Measurements from ENCODE around the gene NAP1L4.

Gene NAP1L4

GRCh38 chr11:2963761-2964160 lies 28.4 kb downstream of the NAP1L4 start:
- no peaks in the 10 kb centered on the region for H3K9me3 ChIP-seq (ENCODE audit: control insufficient read depth in 5 of 5, low read length in 5 of 5)
- H3K27ac ChIP-seq (ENCODE audit: low read depth, low read length), result no peak overlapping the region
- H3K4me1 ChIP-seq (ENCODE audit: control insufficient read depth in 5 of 5, insufficient read depth in 5 of 5, low read length in 5 of 5), result peaks cover 0 to 8% (median 5%) of the 10 kb centered on the region in 5 donors
- peaks cover 30 to 91% (median 85%) of the 10 kb centered on the region in 5 donors for H3K36me3 ChIP-seq (ENCODE audit: control insufficient read depth in 5 of 5, insufficient read depth in 5 of 5, low read length in 5 of 5)
- no peak overlapping the region for H3K9ac ChIP-seq (ENCODE audit: low read length in 5 of 5)
- H3K27me3 ChIP-seq (ENCODE audit: control insufficient read depth in 5 of 5, insufficient read depth in 4 of 5, low read length in 5 of 5), result no peaks in the 10 kb centered on the region
- no peak overlapping the region for H3K4me3 ChIP-seq (ENCODE audit: low read depth in 1 of 5, low read length in 5 of 5)

DNA sequence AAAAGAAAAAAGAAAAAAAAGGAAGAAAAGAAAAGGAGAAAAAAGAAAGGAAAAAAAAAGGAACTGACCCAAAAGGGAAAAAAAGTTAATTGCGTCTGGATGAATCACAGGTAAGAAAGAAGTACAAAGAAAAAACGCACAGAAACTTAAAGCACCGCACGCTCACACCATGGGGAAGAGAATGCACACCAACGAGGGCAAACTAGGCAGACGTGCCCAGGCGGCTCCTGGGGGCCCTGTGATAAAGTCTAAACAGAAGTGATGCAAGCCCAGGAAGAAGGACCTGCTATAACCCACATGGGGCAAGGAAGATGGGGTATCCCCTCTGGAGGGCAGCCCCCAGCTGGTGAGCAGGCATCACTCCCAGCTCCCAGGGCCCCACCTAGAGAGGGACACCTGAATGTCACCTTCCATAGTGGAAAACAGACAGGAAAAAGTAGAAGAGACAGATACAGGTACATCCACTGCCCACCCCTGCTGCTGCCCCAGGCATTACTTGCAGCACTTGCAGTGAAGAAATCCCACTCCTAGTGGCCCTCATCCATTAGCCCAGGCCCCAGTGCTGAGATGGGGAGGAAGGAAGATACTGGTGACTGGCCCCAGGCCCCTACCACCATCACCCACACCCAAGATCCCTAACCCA lies 28.9 kb downstream of the NAP1L4 start:
- Histone ChIP-seq H3K4me1 (ENCODE audit: control insufficient read depth in 5 of 5, insufficient read depth in 5 of 5, low read length in 5 of 5) (peaks cover 0 to 8% (median 5%) of the 10 kb centered on the region in 5 donors), H3K36me3 (ENCODE audit: control insufficient read depth in 5 of 5, insufficient read depth in 5 of 5, low read length in 5 of 5) (peaks cover 32 to 91% (median 85%) of the 10 kb centered on the region in 5 donors), H3K27ac (ENCODE audit: low read depth, low read length) (no peak overlapping the region), H3K9ac (ENCODE audit: low read length in 5 of 5) (no peak overlapping the region), H3K4me3 (ENCODE audit: low read depth in 1 of 5, low read length in 5 of 5) (no peak overlapping the region), H3K27me3 (ENCODE audit: control insufficient read depth in 5 of 5, insufficient read depth in 4 of 5, low read length in 5 of 5) (no peaks in the 10 kb centered on the region), H3K9me3 (ENCODE audit: control insufficient read depth in 5 of 5, low read length in 5 of 5) (no peaks in the 10 kb centered on the region)

DNA sequence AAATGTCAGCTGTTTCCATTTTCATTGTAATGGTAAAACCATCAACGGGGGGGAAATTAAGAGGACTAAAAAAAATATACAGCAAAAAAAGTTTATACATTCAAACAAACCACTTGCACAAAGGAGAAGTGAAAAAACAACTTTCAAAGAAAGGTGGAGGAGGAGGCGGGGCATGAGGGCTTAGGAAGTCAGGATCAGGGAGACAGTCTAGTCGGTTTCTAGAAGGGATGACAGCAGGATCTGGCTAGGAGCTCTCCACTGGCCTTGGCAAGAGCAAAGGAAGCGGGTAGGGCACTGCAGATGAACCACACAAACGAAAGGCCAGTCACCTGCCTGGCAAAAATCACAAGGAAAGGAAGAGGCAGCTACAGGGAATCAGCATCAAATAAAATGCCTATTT lies 31.0 kb downstream of the NAP1L4 start:
- Histone ChIP-seq H3K9ac (ENCODE audit: low read length in 5 of 5) (no peak overlapping the region), H3K4me3 (ENCODE audit: low read depth in 1 of 5, low read length in 5 of 5) (no peak overlapping the region), H3K36me3 (ENCODE audit: control insufficient read depth in 5 of 5, insufficient read depth in 5 of 5, low read length in 5 of 5) (peaks cover 36 to 94% (median 85%) of the 10 kb centered on the region in 5 donors), H3K27ac (ENCODE audit: low read depth, low read length) (no peak overlapping the region), H3K4me1 (ENCODE audit: control insufficient read depth in 5 of 5, insufficient read depth in 5 of 5, low read length in 5 of 5) (peaks cover 0 to 8% (median 5%) of the 10 kb centered on the region in 5 donors), H3K9me3 (ENCODE audit: control insufficient read depth in 5 of 5, low read length in 5 of 5) (no peaks in the 10 kb centered on the region), H3K27me3 (ENCODE audit: control insufficient read depth in 5 of 5, insufficient read depth in 4 of 5, low read length in 5 of 5) (no peaks in the 10 kb centered on the region)

- no peak overlapping the region for H3K27ac ChIP-seq (ENCODE audit: low read depth, low read length)
- no peak overlapping the region for H3K4me3 ChIP-seq (ENCODE audit: low read depth in 1 of 5, low read length in 5 of 5)
- H3K36me3 ChIP-seq (ENCODE audit: control insufficient read depth in 5 of 5, insufficient read depth in 5 of 5, low read length in 5 of 5), result peaks cover 32 to 94% (median 87%) of the 10 kb centered on the region in 5 donors
Measured at GRCh38 chr11:2960139-2960538, 32.0 kb downstream of the NAP1L4 start.

DNA sequence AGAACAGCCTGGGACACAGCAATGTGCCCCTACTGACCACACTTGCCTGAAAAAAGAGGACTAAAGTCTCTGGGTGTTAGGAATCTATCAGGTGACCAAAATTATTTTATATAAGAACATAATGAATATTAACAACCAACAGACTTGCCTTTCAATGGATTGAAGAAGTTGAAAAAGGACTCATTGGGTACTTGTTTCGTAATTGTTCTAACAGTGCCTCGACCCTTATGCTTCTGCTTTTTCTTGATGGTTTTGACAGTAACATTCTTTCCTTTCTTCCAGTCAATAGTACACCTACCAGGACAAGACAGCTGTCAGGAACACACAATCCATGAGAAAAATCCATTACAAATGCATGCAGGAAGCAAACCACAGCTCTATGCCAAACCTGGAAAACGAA lies 33.9 kb downstream of the NAP1L4 start:
- H3K27me3 ChIP-seq (ENCODE audit: control insufficient read depth in 5 of 5, insufficient read depth in 4 of 5, low read length in 5 of 5), result no peaks in the 10 kb centered on the region
- H3K4me3 ChIP-seq (ENCODE audit: low read depth in 1 of 5, low read length in 5 of 5), result no peak overlapping the region
- H3K9ac ChIP-seq (ENCODE audit: low read length in 5 of 5), result no peak overlapping the region
- H3K27ac ChIP-seq (ENCODE audit: low read depth, low read length), result no peak overlapping the region
- peaks cover 41 to 94% (median 87%) of the 10 kb centered on the region in 5 donors for H3K36me3 ChIP-seq (ENCODE audit: control insufficient read depth in 5 of 5, insufficient read depth in 5 of 5, low read length in 5 of 5)
- no peaks in the 10 kb centered on the region for H3K9me3 ChIP-seq (ENCODE audit: control insufficient read depth in 5 of 5, low read length in 5 of 5)
- no peaks in the 10 kb centered on the region for H3K4me1 ChIP-seq (ENCODE audit: control insufficient read depth in 5 of 5, insufficient read depth in 5 of 5, low read length in 5 of 5)

More at GRCh38 chr11:2960139-2960538, 32.0 kb downstream of the NAP1L4 start:
- H3K27me3 ChIP-seq (ENCODE audit: control insufficient read depth in 5 of 5, insufficient read depth in 4 of 5, low read length in 5 of 5), result no peaks in the 10 kb centered on the region
- no peak overlapping the region for H3K9ac ChIP-seq (ENCODE audit: low read length in 5 of 5)
- H3K9me3 ChIP-seq (ENCODE audit: control insufficient read depth in 5 of 5, low read length in 5 of 5), result no peaks in the 10 kb centered on the region
- peaks cover 0 to 6% (median 5%) of the 10 kb centered on the region in 5 donors for H3K4me1 ChIP-seq (ENCODE audit: control insufficient read depth in 5 of 5, insufficient read depth in 5 of 5, low read length in 5 of 5)

GRCh38 chr11:2955906-2956476 lies 36.1 kb downstream of the NAP1L4 start:
- Histone ChIP-seq H3K4me3 (ENCODE audit: low read depth in 1 of 5, low read length in 5 of 5) (no peak overlapping the region), H3K36me3 (ENCODE audit: control insufficient read depth in 5 of 5, insufficient read depth in 5 of 5, low read length in 5 of 5) (peaks cover 52 to 99% (median 93%) of the 10 kb centered on the region in 5 donors), H3K9ac (ENCODE audit: low read length in 5 of 5) (no peak overlapping the region), H3K9me3 (ENCODE audit: control insufficient read depth in 5 of 5, low read length in 5 of 5) (no peaks in the 10 kb centered on the region), H3K27me3 (ENCODE audit: control insufficient read depth in 5 of 5, insufficient read depth in 4 of 5, low read length in 5 of 5) (no peaks in the 10 kb centered on the region), H3K27ac (ENCODE audit: low read depth, low read length) (no peak overlapping the region), H3K4me1 (ENCODE audit: control insufficient read depth in 5 of 5, insufficient read depth in 5 of 5, low read length in 5 of 5) (no peaks in the 10 kb centered on the region)

GRCh38 chr11:2954263-2954662 lies 37.9 kb downstream of the NAP1L4 start:
- Histone ChIP-seq H3K9me3 (ENCODE audit: control insufficient read depth in 5 of 5, low read length in 5 of 5) (no peaks in the 10 kb centered on the region), H3K4me1 (ENCODE audit: control insufficient read depth in 5 of 5, insufficient read depth in 5 of 5, low read length in 5 of 5) (no peaks in the 10 kb centered on the region), H3K36me3 (ENCODE audit: control insufficient read depth in 5 of 5, insufficient read depth in 5 of 5, low read length in 5 of 5) (peaks cover 50 to 99% (median 95%) of the 10 kb centered on the region in 5 donors), H3K27me3 (ENCODE audit: control insufficient read depth in 5 of 5, insufficient read depth in 4 of 5, low read length in 5 of 5) (no peaks in the 10 kb centered on the region), H3K27ac (ENCODE audit: low read depth, low read length) (no peak overlapping the region), H3K9ac (ENCODE audit: low read length in 5 of 5) (no peak overlapping the region), H3K4me3 (ENCODE audit: low read depth in 1 of 5, low read length in 5 of 5) (no peak overlapping the region)

DNA sequence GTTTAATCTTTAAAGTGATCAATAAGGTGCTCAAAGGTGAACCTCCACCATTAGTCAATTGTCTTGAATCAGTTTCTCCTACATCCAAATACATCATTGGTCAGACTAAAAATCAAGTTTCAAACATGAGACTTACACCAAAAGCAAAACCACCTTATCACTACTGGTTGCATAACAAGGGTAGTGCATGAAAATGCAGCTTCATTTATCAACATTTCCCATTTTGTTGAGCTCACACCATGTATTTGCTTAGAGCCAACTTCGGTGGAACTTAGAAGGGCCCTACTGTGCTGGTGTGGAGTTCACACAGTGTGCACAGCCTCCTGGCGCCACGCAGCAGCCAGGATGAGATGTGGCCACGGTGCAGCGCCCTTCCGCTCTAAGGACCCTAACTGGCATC lies 39.8 kb downstream of the NAP1L4 start:
- Histone ChIP-seq H3K9me3 (ENCODE audit: control insufficient read depth in 5 of 5, low read length in 5 of 5) (no peaks in the 10 kb centered on the region), H3K27me3 (ENCODE audit: control insufficient read depth in 5 of 5, insufficient read depth in 4 of 5, low read length in 5 of 5) (no peaks in the 10 kb centered on the region), H3K4me1 (ENCODE audit: control insufficient read depth in 5 of 5, insufficient read depth in 5 of 5, low read length in 5 of 5) (no peaks in the 10 kb centered on the region), H3K27ac (ENCODE audit: low read depth, low read length) (no peak overlapping the region), H3K36me3 (ENCODE audit: control insufficient read depth in 5 of 5, insufficient read depth in 5 of 5, low read length in 5 of 5) (peaks cover 48 to 100% (median 96%) of the 10 kb centered on the region in 5 donors), H3K9ac (ENCODE audit: low read length in 5 of 5) (no peak overlapping the region), H3K4me3 (ENCODE audit: low read depth in 1 of 5, low read length in 5 of 5) (no peak overlapping the region)

DNA sequence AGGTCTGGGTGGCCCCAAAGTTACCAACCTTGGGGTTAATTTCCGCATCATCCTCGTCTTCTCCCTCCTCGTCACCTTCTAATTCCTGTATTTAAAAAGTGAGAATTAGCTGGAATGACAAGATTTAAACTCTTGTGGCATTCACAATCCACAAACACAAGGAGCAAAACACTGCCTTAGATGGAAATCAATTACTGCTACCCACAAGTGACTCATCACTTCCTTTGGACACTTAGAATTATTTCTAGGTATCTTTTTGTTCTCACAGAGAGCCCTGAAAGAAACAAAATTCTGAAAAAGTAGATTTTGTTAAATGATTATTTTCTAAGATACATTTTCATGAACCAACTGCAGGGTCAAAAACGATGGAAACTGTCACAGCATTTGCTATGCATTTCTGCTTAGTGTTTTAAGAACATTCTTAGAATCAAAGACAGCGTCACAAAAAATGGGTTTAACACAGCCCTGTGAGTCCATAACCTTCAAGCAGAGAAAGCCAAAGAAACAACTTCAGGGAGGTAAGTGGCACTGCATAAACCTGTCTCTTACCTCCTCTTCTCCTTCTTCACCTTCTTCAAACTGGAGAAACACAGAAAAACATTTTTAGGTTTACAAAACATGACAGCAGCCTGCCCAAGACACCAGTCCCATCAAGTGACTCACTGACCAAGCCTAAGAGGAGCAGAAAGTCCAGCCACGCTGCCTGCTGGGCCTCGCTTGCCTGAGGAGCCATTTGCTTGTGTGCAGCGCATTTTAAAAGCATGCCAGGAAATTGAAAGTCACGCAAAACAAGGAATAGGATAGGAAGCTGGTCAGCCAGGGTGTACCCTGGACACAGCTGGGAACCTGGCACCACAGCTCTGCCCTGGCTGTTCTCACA lies 40.7 kb downstream of the NAP1L4 start:
- Histone ChIP-seq H3K4me1 (ENCODE audit: control insufficient read depth in 5 of 5, insufficient read depth in 5 of 5, low read length in 5 of 5) (no peaks in the 10 kb centered on the region), H3K36me3 (ENCODE audit: control insufficient read depth in 5 of 5, insufficient read depth in 5 of 5, low read length in 5 of 5) (peaks cover 41 to 95% (median 90%) of the 10 kb centered on the region in 5 donors), H3K4me3 (ENCODE audit: low read depth in 1 of 5, low read length in 5 of 5) (no peak overlapping the region), H3K9ac (ENCODE audit: low read length in 5 of 5) (no peak overlapping the region), H3K27me3 (ENCODE audit: control insufficient read depth in 5 of 5, insufficient read depth in 4 of 5, low read length in 5 of 5) (no peaks in the 10 kb centered on the region), H3K27ac (ENCODE audit: low read depth, low read length) (no peak overlapping the region), H3K9me3 (ENCODE audit: control insufficient read depth in 5 of 5, low read length in 5 of 5) (no peaks in the 10 kb centered on the region)

- peaks cover 0 to 6% (median 5%) of the 10 kb centered on the region in 5 donors for H3K4me1 ChIP-seq (ENCODE audit: control insufficient read depth in 5 of 5, insufficient read depth in 5 of 5, low read length in 5 of 5)
- no peak overlapping the region for H3K4me3 ChIP-seq (ENCODE audit: low read depth in 1 of 5, low read length in 5 of 5)
- H3K27me3 ChIP-seq (ENCODE audit: control insufficient read depth in 5 of 5, insufficient read depth in 4 of 5, low read length in 5 of 5), result no peaks in the 10 kb centered on the region
- H3K27ac ChIP-seq (ENCODE audit: low read depth, low read length), result no peak overlapping the region
- no peaks in the 10 kb centered on the region for H3K9me3 ChIP-seq (ENCODE audit: control insufficient read depth in 5 of 5, low read length in 5 of 5)
- no peak overlapping the region for H3K9ac ChIP-seq (ENCODE audit: low read length in 5 of 5)
- peaks cover 41 to 88% (median 83%) of the 10 kb centered on the region in 5 donors for H3K36me3 ChIP-seq (ENCODE audit: control insufficient read depth in 5 of 5, insufficient read depth in 5 of 5, low read length in 5 of 5)
Measured at GRCh38 chr11:2950825-2951224, 41.3 kb downstream of the NAP1L4 start.

All from subcutaneous abdominal adipose tissue (tissue), 5 donors.